Lower leg skin (tissue), 3 donors: ENCODE data around the gene IFT43.

Experiments
- CTCF ChIP-seq, 3 donors: fragments of 450-650 bp; IDR thresholded peaks; one replicate each; pipeline ENCODE4 v1.5.1; 2016; ENCODE audit warnings: antibody characterized with exemption in 3 of 3, mild to moderate bottlenecking in 3 of 3, moderate library complexity in 2 of 3
- POLR2A ChIP-seq, 2 donors: fragments of 450-650 bp; IDR thresholded peaks; one replicate each; pipeline ENCODE4 v1.6.1; 2016 to 2017; ENCODE audit warnings: antibody characterized with exemption in 2 of 2, mild to moderate bottlenecking in 1 of 2, moderate library complexity in 1 of 2

GRCh38 chr14:75944607-75945241, 40.8 kb upstream of the IFT43 start:
- TF ChIP-seq CTCF (IDR thresholded peaks at IDR 0.05) (no peak), POLR2A (IDR thresholded peaks at IDR 0.05) (no peak)
